Aorta (tissue), 5 donors: ENCODE data around the gene KIAA1614. TPM values are rescaled to one million over a fixed set of nuclear protein-coding genes. Genes with fewer than 3 reads are reported as not detected.
"Not testable (repeated sequence)": the region's sequence is repeated elsewhere in the genome, so short reads cannot be mapped to it uniquely, and the experiment has no call there.

Experiments
- ATAC-seq: fragments of 200-7000 bp; cut with Tn5 transposase; one replicate; pipeline ENCODE4 v1.9.1; 2022; ENCODE audit warnings: moderate library complexity; ENCODE audit not compliant: low FRiP score
- DNase-seq, 2 donors: peaks; one replicate each; pipeline ENCODE4 v3.0.0-alpha.2; 2020
- H3K27ac ChIP-seq, 2 donors: one replicate each; pipeline ENCODE4 v1.5.1; 2013; ENCODE audit warnings: low read length in 2 of 2, mild to moderate bottlenecking in 2 of 2, moderate library complexity in 2 of 2, control low read depth in 1 of 2, inconsistent platforms in 1 of 2, low read depth in 1 of 2
- H3K27me3 ChIP-seq, 2 donors: one replicate each; pipeline ENCODE4 v1.6.1; 2013; ENCODE audit warnings: control low read depth in 1 of 2, low read length in 1 of 2, mild to moderate bottlenecking in 1 of 2, moderate library complexity in 1 of 2; ENCODE audit not compliant: insufficient read depth in 2 of 2, control insufficient read depth in 1 of 2
- H3K36me3 ChIP-seq, 2 donors: one replicate each; pipeline ENCODE4 v1.6.1; 2013; ENCODE audit warnings: control low read depth in 1 of 2, low read length in 1 of 2, mild to moderate bottlenecking in 1 of 2; ENCODE audit not compliant: insufficient read depth in 2 of 2, control insufficient read depth in 1 of 2
- H3K4me1 ChIP-seq, 2 donors: one replicate each; pipeline ENCODE4 v1.6.1; 2013; ENCODE audit warnings: low read length in 2 of 2, control low read depth in 1 of 2, mild to moderate bottlenecking in 1 of 2, moderate library complexity in 1 of 2; ENCODE audit not compliant: insufficient read depth in 2 of 2, control insufficient read depth in 1 of 2
- H3K4me3 ChIP-seq, 2 donors: one replicate each; pipeline ENCODE4 v1.5.1; 2013; ENCODE audit warnings: low read length in 2 of 2, control low read depth in 1 of 2, mild to moderate bottlenecking in 1 of 2
- H3K9me3 ChIP-seq: one replicate; pipeline ENCODE4 v1.6.1; 2013; ENCODE audit warnings: mild to moderate bottlenecking, low read length; ENCODE audit not compliant: control insufficient read depth
- WGBS, 2 donors: extraction: QIAGEN DNeasy Blood & Tissue Kit; methylation state at CpG; one replicate each; pipeline ENCODE4 v1.1.7; 2013; 5-methylcytosine and 5-hydroxymethylcytosine counted together
- intact Hi-C, 2 donors: fragments of 100-400 bp; cut with DNase I; formaldehyde crosslinking; loops; one replicate each; pipeline versions ENCODE4 v1.14.2 to v1.15.0; 2022
- polyA plus RNA-seq, 2 donors: library from polyadenylated mRNA; stranded (reverse); fragments of 200-250 nt; gene quantifications; one replicate each; pipeline ENCODE4 v1.2.3, GENCODE V29; 2013
- total RNA-seq, 2 donors: library from RNA; stranded (reverse); fragmentation: NEBNext Ultra II Directional; extraction: Animal tissue kit (Norgen Biotek cat#: 25700); gene quantifications; one replicate each; pipeline ENCODE4 v1.2.1, GENCODE V29; 2021
- donor health status: healthy with polysubstance abuse.
- donor health status: Bipolar disorder and iron deficiency.
- donor health status: DM: no; HTN: no; CAD: no.
- donor health status: DM: no; HTN: no; CAD: no.
- donor health status: DM: yes; HTN: yes; CAD: no.

Gene KIAA1614
- total and polyA plus RNA-seq, 4 donors: 4.3 to 10.5 (median 8.9) TPM

GRCh38 chr1:180964595-180964994 lies 51.9 kb downstream of the KIAA1614 start:
- Histone ChIP-seq H3K4me1 (no peaks in the 10 kb centered on the region), H3K36me3 (no peaks in the 10 kb centered on the region), H3K27ac (no peak overlapping the region), H3K27me3 (no peaks in the 10 kb centered on the region), H3K4me3 (no peak overlapping the region), H3K9me3 (no peaks in the 10 kb centered on the region)
- ATAC-seq (no peak), DNase-seq (no peak)
- 93 to 94% methylated on average over 6 of the region's 6 CpGs for WGBS, 2 donors
- intact Hi-C loops: no loop called here

GRCh38 chr1:180966312-180966711 lies 53.6 kb downstream of the KIAA1614 start:
- H3K9me3 ChIP-seq: no peaks in the 10 kb centered on the region
- H3K27me3 ChIP-seq: no peaks in the 10 kb centered on the region
- DNase-seq (no peak), ATAC-seq (no peak)
- H3K27ac ChIP-seq: no peak overlapping the region
- intact Hi-C loops: no loop called here
- 93 to 94% methylated on average over 4 of the region's 4 CpGs for WGBS, 2 donors
- no peak overlapping the region for H3K4me3 ChIP-seq
- H3K36me3 ChIP-seq: peaks cover 0 to 2% of the 10 kb centered on the region in 2 donors
- H3K4me1 ChIP-seq: no peaks in the 10 kb centered on the region

- H3K36me3 ChIP-seq: peaks cover 0 to 2% of the 10 kb centered on the region in 2 donors
- DNase-seq (no peak), ATAC-seq (no peak)
- no peaks in the 10 kb centered on the region for H3K9me3 ChIP-seq
- H3K4me3 ChIP-seq: no peak overlapping the region
- intact Hi-C loops: no loop called here
- H3K27ac ChIP-seq: no peak overlapping the region
- H3K4me1 ChIP-seq: no peaks in the 10 kb centered on the region
- 85 to 86% methylated on average over 15 of the region's 15 CpGs for WGBS, 2 donors
- H3K27me3 ChIP-seq: no peaks in the 10 kb centered on the region
Observed at GRCh38 chr1:180966744-180967536, 54.2 kb downstream of the KIAA1614 start.

GRCh38 chr1:180967558-180967957 lies 54.9 kb downstream of the KIAA1614 start:
- Histone ChIP-seq H3K9me3 (no peaks in the 10 kb centered on the region), H3K4me3 (no peak overlapping the region), H3K27me3 (no peaks in the 10 kb centered on the region), H3K4me1 (no peaks in the 10 kb centered on the region), H3K27ac (no peak overlapping the region), H3K36me3 (peaks cover 0 to 2% of the 10 kb centered on the region in 2 donors)
- DNase-seq (no peak), ATAC-seq (no peak)
- intact Hi-C loops: no loop called here
- WGBS, 2 donors: 32 to 52% methylated on average over 1 of the region's 1 CpG

GRCh38 chr1:180968834-180969233 lies 56.1 kb downstream of the KIAA1614 start:
- H3K36me3 ChIP-seq, intact Hi-C loops, DNase-seq, H3K4me3 ChIP-seq, H3K4me1 ChIP-seq, H3K9me3 ChIP-seq, H3K27me3 ChIP-seq, H3K27ac ChIP-seq, ATAC-seq: not testable (repeated sequence)
- WGBS, 2 donors: 92 to 93% methylated on average over 8 of the region's 8 CpGs

- H3K4me1 ChIP-seq: no peaks in the 10 kb centered on the region
- DNase-seq (no peak), ATAC-seq (no peak)
- H3K27me3 ChIP-seq: no peaks in the 10 kb centered on the region
- peaks cover 0 to 3% of the 10 kb centered on the region in 2 donors for H3K36me3 ChIP-seq
- H3K27ac ChIP-seq: no peak overlapping the region
- no peaks in the 10 kb centered on the region for H3K9me3 ChIP-seq
- WGBS, 2 donors: 76 to 78% methylated on average over 8 of the region's 8 CpGs
- intact Hi-C loops: no loop called here
- no peak overlapping the region for H3K4me3 ChIP-seq
Observed at GRCh38 chr1:180969434-180969833, 56.7 kb downstream of the KIAA1614 start.

- WGBS, 2 donors: 82 to 86% methylated on average over 15 of the region's 15 CpGs
- peaks cover 0 to 3% of the 10 kb centered on the region in 2 donors for H3K36me3 ChIP-seq
- no peaks in the 10 kb centered on the region for H3K4me1 ChIP-seq
- H3K4me3 ChIP-seq: no peak overlapping the region
- no peak overlapping the region for H3K27ac ChIP-seq
- H3K27me3 ChIP-seq: no peaks in the 10 kb centered on the region
- no peak for DNase-seq
- ATAC-seq: no peak
- H3K9me3 ChIP-seq: no peaks in the 10 kb centered on the region
- intact Hi-C loops: no loop called here
Observed at GRCh38 chr1:180970333-180971079, 57.8 kb downstream of the KIAA1614 start.

- WGBS, 2 donors: 97% methylated on average over 8 of the region's 8 CpGs
- peaks cover 0 to 4% of the 10 kb centered on the region in 2 donors for H3K36me3 ChIP-seq
- no peak for ATAC-seq
- no peaks in the 10 kb centered on the region for H3K4me1 ChIP-seq
- intact Hi-C loops: no loop called here
- H3K27ac ChIP-seq: no peak overlapping the region
- no peak overlapping the region for H3K4me3 ChIP-seq
- H3K9me3 ChIP-seq: no peaks in the 10 kb centered on the region
- DNase-seq: no peak
- no peaks in the 10 kb centered on the region for H3K27me3 ChIP-seq
Observed at GRCh38 chr1:180971273-180971997, 58.7 kb downstream of the KIAA1614 start.
